ENCODE results near the gene BEST3. TPM values are rescaled to one million over a fixed set of nuclear protein-coding genes. Genes with fewer than 3 reads are reported as not detected.

The BEST3 gene
- total RNA-seq, 4 donors from 2014 or later, result not detected

DNA sequence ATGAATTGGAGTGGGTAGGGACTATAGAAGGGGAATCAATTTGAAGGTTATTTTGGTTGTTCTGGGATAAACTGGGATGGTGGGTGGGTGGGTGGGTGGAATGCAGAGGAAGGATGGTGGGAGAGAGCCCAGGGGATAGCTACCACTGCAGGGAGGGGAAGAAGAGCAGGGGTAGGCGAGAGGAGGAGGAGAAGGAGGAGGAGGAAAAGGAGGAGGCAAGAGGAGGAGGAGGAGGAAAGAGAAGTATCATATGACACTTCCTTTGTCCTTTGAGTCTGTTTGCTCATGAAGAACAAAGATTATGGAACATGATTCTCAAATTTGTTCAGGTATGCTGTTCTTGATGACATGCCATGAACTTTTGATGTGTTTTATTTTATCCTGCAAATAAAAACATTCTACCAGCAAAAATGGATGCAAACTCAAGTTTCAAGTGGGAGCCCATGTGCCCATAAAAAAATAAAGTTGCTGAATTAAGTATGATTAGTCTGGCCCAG lies 4.1 kb upstream of the BEST3 start:
- TF ChIP-seq, protein P1, sequence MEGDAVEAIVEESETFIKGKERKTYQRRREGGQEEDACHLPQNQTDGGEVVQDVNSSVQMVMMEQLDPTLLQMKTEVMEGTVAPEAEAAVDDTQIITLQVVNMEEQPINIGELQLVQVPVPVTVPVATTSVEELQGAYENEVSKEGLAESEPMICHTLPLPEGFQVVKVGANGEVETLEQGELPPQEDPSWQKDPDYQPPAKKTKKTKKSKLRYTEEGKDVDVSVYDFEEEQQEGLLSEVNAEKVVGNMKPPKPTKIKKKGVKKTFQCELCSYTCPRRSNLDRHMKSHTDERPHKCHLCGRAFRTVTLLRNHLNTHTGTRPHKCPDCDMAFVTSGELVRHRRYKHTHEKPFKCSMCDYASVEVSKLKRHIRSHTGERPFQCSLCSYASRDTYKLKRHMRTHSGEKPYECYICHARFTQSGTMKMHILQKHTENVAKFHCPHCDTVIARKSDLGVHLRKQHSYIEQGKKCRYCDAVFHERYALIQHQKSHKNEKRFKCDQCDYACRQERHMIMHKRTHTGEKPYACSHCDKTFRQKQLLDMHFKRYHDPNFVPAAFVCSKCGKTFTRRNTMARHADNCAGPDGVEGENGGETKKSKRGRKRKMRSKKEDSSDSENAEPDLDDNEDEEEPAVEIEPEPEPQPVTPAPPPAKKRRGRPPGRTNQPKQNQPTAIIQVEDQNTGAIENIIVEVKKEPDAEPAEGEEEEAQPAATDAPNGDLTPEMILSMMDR (IDR thresholded peaks at IDR 0.05; ENCODE audit: low read depth), result no peak

DNA sequence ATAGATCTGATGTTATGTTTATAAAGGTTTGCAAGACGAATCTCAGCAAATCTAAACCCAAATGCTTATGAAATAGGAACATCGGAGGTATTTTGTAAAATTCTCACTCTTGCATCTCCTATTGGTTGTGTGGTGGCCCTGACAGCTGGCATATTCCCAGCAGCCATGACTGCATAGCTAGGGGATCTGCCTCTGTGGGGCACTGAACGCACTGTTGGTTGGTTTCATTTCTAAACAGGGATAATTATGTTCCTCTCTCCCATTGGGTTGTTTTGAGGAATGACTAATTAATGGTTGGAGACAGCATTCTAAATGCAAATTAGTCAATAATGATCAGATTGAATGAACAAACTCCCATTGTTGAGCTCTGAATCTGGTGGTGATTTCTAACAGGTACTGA lies 2.7 kb upstream of the BEST3 start:
- TF ChIP-seq, protein P1 (IDR thresholded peaks at IDR 0.05; ENCODE audit: low read depth), result no peak

DNA sequence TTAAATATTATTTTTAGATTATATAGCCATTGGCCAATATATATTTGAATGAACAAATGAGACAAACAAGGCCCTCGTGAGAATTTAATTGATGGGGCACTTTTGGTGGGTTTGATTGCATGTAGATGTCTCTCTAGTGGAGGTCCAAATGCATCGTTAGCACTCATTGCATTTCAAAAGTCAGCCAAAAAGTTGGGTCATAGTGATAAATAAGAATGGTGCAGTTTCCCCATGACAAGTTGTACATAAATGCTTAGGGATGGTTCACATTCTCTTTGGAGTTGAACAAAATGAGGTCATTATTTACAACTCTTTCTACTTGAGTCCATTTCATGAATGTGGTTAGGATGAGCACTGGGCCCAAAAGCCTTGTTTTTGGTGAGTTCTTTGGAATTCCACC lies 1.0 kb downstream of the BEST3 start:
- TF ChIP-seq, protein P1 (IDR thresholded peaks at IDR 0.05; ENCODE audit: low read depth), result no peak

DNA sequence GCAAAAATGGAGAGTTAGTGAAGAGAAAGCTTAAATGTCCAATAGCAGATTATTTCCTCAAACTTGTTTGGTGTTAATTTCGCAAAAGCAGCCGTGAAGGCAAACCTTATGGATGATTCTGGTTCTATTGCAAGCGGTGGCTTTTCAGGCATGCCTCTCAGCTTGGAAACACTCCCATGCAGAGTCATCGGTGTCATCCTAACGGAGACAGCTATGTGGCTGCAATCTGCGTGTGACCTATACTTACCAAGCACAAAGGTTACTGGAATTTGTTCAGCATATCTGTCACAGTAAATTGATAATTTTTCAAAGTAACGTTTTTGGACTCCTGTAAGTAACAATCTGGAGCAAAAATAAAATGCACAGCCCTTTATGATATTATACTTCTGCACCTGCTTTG lies 5.0 kb downstream of the BEST3 start:
- TF ChIP-seq, protein P1 (IDR thresholded peaks at IDR 0.05; ENCODE audit: low read depth), result no peak

DNA sequence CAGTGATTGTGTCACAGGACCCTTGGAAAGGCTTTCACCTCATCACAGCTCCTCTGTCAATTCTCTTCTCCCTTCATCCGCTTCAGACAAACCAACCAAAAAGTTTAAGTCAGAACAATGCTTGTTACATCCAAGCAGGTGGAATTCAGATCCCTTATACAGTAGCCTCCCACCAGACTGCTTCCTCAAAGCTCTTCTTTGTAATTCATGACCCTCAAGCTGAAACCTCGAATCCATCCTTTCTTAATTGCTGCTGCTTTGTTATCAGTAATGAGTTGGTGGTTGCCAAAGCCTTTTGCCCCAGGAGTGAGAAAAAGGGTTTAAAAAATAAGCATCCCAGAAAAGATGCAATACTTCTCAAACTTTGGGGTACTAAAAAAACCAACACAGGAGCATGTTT lies 9.5 kb downstream of the BEST3 start:
- TF ChIP-seq, protein P1 (IDR thresholded peaks at IDR 0.05; ENCODE audit: low read depth), result no peak

DNA sequence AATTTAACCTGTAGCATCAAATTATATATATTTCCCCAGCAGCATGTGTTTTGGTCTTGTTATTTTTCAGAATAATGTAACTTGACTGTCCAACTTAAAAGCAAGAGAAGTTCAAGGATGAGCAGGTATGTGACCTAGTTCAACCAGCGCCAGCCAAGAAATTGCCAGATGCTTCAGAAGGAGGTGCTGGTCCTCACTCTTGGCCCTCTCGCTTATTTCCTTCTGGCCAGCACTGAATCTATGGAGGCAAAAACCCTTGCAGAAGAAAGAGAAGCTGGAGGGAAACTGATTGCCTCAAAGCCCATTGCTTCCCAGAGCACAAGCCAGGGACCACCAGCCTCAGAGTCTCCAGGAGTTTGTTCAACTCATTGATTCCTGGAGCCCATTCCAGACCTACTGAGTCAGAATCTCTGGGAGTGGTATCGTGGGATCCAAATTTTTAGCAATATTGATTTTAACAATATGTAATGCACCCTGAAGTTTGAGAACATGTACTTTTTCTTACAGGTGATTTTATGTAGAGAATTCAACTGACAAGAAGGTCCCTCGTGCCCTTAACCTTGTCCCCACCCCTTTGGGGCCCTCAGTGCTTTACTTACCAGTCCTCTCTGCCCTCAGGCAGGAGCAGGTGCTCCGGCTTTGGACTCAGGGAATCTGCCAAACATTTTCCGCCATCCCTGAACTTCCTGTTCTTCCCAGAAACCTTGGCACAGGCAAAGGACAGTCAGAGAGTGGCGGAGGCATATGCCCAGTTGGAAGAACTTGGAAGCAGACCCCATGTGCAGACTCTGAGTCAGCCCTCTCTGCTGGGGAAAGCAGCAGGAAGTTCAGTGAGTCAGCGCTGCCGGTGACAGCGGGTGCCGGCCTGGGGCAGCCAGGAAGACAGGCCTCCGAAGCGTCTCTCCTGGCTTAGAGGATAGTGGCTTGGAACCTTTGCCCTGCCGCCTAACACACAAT lies 10.4 kb downstream of the BEST3 start:
- TF ChIP-seq, protein P1 (IDR thresholded peaks at IDR 0.05; ENCODE audit: low read depth), result no peak

DNA sequence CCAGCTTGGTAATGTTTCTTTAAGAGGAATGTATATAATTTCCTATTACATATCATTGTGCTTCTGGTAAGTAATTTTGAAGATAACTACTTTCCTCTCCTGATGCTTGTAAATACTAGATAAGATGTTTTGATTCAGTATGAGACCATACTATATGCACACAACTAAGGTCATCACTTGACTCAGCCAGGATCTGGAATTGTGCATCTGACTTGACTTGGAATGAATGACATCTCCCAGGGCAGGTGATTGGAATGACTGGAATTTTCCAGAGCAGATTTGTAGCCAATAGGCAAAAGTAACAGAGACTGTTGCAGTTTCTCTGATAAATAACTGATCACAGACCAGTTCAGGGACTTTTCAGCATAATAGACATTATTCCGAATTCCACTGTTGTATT lies 11.1 kb downstream of the BEST3 start:
- TF ChIP-seq, protein P1 (IDR thresholded peaks at IDR 0.05; ENCODE audit: low read depth), result no peak

All from subcutaneous adipose tissue (tissue), 4 donors.